ENCODE results near the gene UNC5C.

Gene UNC5C

GRCh38 chr4:95402299-95402698, 146.5 kb downstream of the UNC5C start:
- DNase-seq (ENCODE audit: low spot score), result no peak

- no peak for DNase-seq (ENCODE audit: low spot score)
Observed at GRCh38 chr4:95398217-95398616, 150.6 kb downstream of the UNC5C start.

- no peak for DNase-seq (ENCODE audit: low spot score)
Observed at GRCh38 chr4:95394752-95395306, 153.9 kb downstream of the UNC5C start.

GRCh38 chr4:95393821-95394220, 155.0 kb downstream of the UNC5C start:
- no peak for DNase-seq (ENCODE audit: low spot score)

GRCh38 chr4:95388911-95389310, 159.9 kb downstream of the UNC5C start:
- DNase-seq (ENCODE audit: low spot score), result no peak

GRCh38 chr4:95387719-95388118, 161.1 kb downstream of the UNC5C start:
- no peak for DNase-seq (ENCODE audit: low spot score)

- DNase-seq (ENCODE audit: low spot score), result no peak
Observed at GRCh38 chr4:95386410-95386809, 162.4 kb downstream of the UNC5C start.

- no peak for DNase-seq (ENCODE audit: low spot score)
Observed at GRCh38 chr4:95381843-95382580, 166.8 kb downstream of the UNC5C start.

- DNase-seq (ENCODE audit: low spot score), result no peak
Observed at GRCh38 chr4:95379633-95380032, 169.1 kb downstream of the UNC5C start.

GRCh38 chr4:95377366-95377900, 171.3 kb downstream of the UNC5C start:
- DNase-seq (ENCODE audit: low spot score), result no peak

- DNase-seq (ENCODE audit: low spot score), result no peak
Observed at GRCh38 chr4:95371476-95372224, 177.1 kb downstream of the UNC5C start.

- no peak for DNase-seq (ENCODE audit: low spot score)
Observed at GRCh38 chr4:95367824-95368223, 180.9 kb downstream of the UNC5C start.

GRCh38 chr4:95363966-95364365, 184.8 kb downstream of the UNC5C start:
- DNase-seq (ENCODE audit: low spot score), result no peak

- no peak for DNase-seq (ENCODE audit: low spot score)
Observed at GRCh38 chr4:95363559-95363925, 185.2 kb downstream of the UNC5C start.

GRCh38 chr4:95362906-95363558, 185.7 kb downstream of the UNC5C start:
- DNase-seq (ENCODE audit: low spot score), result no peak

GRCh38 chr4:95362066-95362465, 186.7 kb downstream of the UNC5C start:
- no peak for DNase-seq (ENCODE audit: low spot score)

- no peak for DNase-seq (ENCODE audit: low spot score)
Observed at GRCh38 chr4:95361696-95361965, 187.1 kb downstream of the UNC5C start.

- no peak for DNase-seq (ENCODE audit: low spot score)
Observed at GRCh38 chr4:95360906-95361695, 187.7 kb downstream of the UNC5C start.

- no peak for DNase-seq (ENCODE audit: low spot score)
Observed at GRCh38 chr4:95360256-95360903, 188.4 kb downstream of the UNC5C start.

GRCh38 chr4:95358421-95358820, 190.4 kb downstream of the UNC5C start:
- DNase-seq (ENCODE audit: low spot score), result no peak

- no peak for DNase-seq (ENCODE audit: low spot score)
Observed at GRCh38 chr4:95355021-95355420, 193.8 kb downstream of the UNC5C start.

Data from LoVo (cell line).